Measurements from ENCODE around the gene GTF3C2. TPM values are rescaled to one million over a fixed set of nuclear protein-coding genes. Genes with fewer than 3 reads are reported as not detected.
A peak's percentile ranks its signal among the peaks of the same experiment; 100 is the strongest.

The GTF3C2 gene
- 109 and 114 TPM in 2 replicates for total RNA-seq
- long read RNA-seq, partial matches to known transcripts: 21 of 29 reads
- long read RNA-seq, other reads (novel, unspliced or antisense): 5 of 29 reads

- TF ChIP-seq CTCF (conservative IDR thresholded peaks at IDR 0.05): no peak
- peaks cover 11% of the 10 kb centered on the region for H3K36me3 Mint-ChIP-seq (ENCODE audit: low read depth)
- H3K27me3 Mint-ChIP-seq (ENCODE audit: low read depth): no peaks in the 10 kb centered on the region
- peaks cover 49% of the 10 kb centered on the region for H3K4me1 Mint-ChIP-seq
- DNase-seq (ENCODE audit: low read depth, low spot score): peak; percentile 90
- H3K27ac Mint-ChIP-seq (ENCODE audit: unreplicated experiment): peak within 1 kb of the TSS; percentile 99
- peak within 1 kb of the TSS; percentile 98 for H3K4me3 Mint-ChIP-seq
- peaks cover 2% of the 10 kb centered on the region for H3K9me3 Mint-ChIP-seq
These were observed at the start of gene GTF3C2 for GRCh38 chr2:27356382-27357181. TSS of gene GTF3C2 (minus strand) at chr2:27356764. CDS start at chr2:27343554, 13,210 bp downstream.

GRCh38 chr2:27400348-27401135 is 44.0 kb upstream of the GTF3C2 start:
- DNase-seq (ENCODE audit: low read depth, low spot score): no peak
- peaks cover 6% of the 10 kb centered on the region for H3K36me3 Mint-ChIP-seq (ENCODE audit: low read depth)
- H3K4me1 Mint-ChIP-seq: peaks cover 11% of the 10 kb centered on the region
- no peak overlapping the region for H3K27ac Mint-ChIP-seq (ENCODE audit: unreplicated experiment)
- H3K9me3 Mint-ChIP-seq: no peaks in the 10 kb centered on the region
- no peak overlapping the region for H3K4me3 Mint-ChIP-seq
- TF ChIP-seq CTCF (conservative IDR thresholded peaks at IDR 0.05): no peak
- no peaks in the 10 kb centered on the region for H3K27me3 Mint-ChIP-seq (ENCODE audit: low read depth)

GRCh38 chr2:27398962-27399361 is 42.4 kb upstream of the GTF3C2 start:
- H3K4me1 Mint-ChIP-seq: peaks cover 11% of the 10 kb centered on the region
- no peak for DNase-seq (ENCODE audit: low read depth, low spot score)
- peaks cover 6% of the 10 kb centered on the region for H3K36me3 Mint-ChIP-seq (ENCODE audit: low read depth)
- H3K9me3 Mint-ChIP-seq: no peaks in the 10 kb centered on the region
- no peaks in the 10 kb centered on the region for H3K27me3 Mint-ChIP-seq (ENCODE audit: low read depth)
- no peak overlapping the region for H3K4me3 Mint-ChIP-seq
- no peak overlapping the region for H3K27ac Mint-ChIP-seq (ENCODE audit: unreplicated experiment)
- no peak for TF ChIP-seq CTCF (conservative IDR thresholded peaks at IDR 0.05)

- no peak for TF ChIP-seq CTCF (conservative IDR thresholded peaks at IDR 0.05)
- no peak for DNase-seq (ENCODE audit: low read depth, low spot score)
- Mint-ChIP-seq H3K4me3 (no peak overlapping the region), H3K36me3 (ENCODE audit: low read depth) (peaks cover 14% of the 10 kb centered on the region), H3K9me3 (no peaks in the 10 kb centered on the region), H3K27ac (ENCODE audit: unreplicated experiment) (no peak overlapping the region), H3K4me1 (peaks cover 5% of the 10 kb centered on the region), H3K27me3 (ENCODE audit: low read depth) (no peaks in the 10 kb centered on the region)
These were observed 36.7 kb upstream of the GTF3C2 start for GRCh38 chr2:27393225-27393624.

GRCh38 chr2:27390822-27391679 is 34.5 kb upstream of the GTF3C2 start:
- peaks cover 18% of the 10 kb centered on the region for H3K36me3 Mint-ChIP-seq (ENCODE audit: low read depth)
- no peak overlapping the region for H3K4me3 Mint-ChIP-seq
- DNase-seq (ENCODE audit: low read depth, low spot score): no peak
- no peaks in the 10 kb centered on the region for H3K27me3 Mint-ChIP-seq (ENCODE audit: low read depth)
- H3K27ac Mint-ChIP-seq (ENCODE audit: unreplicated experiment): no peak overlapping the region
- H3K4me1 Mint-ChIP-seq: no peaks in the 10 kb centered on the region
- TF ChIP-seq CTCF (conservative IDR thresholded peaks at IDR 0.05): no peak
- no peaks in the 10 kb centered on the region for H3K9me3 Mint-ChIP-seq

All from neural crest cell (in vitro differentiated cells).